ENCODE results near the gene PTCHD1. TPM values are rescaled to one million over a fixed set of nuclear protein-coding genes. Genes with fewer than 3 reads are reported as not detected.

The PTCHD1 gene
- total RNA-seq, 1 donor from 2014 or later: 0.14 TPM

DNA sequence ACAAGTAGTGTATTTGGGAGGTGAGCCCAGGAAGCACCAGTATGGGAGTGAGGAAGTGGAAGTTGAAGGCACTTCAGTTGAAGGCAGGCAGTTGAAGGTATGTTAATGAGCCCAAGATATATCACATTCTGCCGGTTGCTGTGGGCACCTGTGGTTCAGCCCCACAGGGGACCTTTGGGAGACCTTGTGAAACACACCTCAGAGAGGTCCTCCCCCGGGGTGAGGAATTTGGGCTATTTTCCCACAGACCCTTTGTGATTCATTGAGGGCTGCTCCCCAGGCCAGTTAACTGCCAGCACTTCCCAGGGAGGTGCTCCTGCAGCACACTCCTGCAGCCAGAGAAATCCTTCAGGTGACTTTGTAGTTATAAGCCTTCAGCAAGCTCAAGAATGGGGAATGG lies 45.9 kb downstream of the PTCHD1 start:
- DNase-seq (ENCODE audit: low read depth) (no peak), FAIRE-seq (peak; percentile 56)
- no peak overlapping the region for H2AFZ ChIP-seq (ENCODE audit: low read depth, low read length)
- H3K27me3 ChIP-seq (ENCODE audit: insufficient read depth, low read length): no peaks in the 10 kb centered on the region
- H3K4me3 Mint-ChIP-seq (ENCODE audit: unreplicated experiment): no peak overlapping the region
- H3K4me3 ChIP-seq (ENCODE audit: insufficient read depth, low read depth, low read length): no peak overlapping the region
- no peaks in the 10 kb centered on the region for H3K27me3 Mint-ChIP-seq (ENCODE audit: low read depth, unreplicated experiment)
- TF ChIP-seq EZH2 (IDR thresholded peaks at IDR 0.05; ENCODE audit: insufficient read depth, low read length): no peak
- TF ChIP-seq, protein P1, sequence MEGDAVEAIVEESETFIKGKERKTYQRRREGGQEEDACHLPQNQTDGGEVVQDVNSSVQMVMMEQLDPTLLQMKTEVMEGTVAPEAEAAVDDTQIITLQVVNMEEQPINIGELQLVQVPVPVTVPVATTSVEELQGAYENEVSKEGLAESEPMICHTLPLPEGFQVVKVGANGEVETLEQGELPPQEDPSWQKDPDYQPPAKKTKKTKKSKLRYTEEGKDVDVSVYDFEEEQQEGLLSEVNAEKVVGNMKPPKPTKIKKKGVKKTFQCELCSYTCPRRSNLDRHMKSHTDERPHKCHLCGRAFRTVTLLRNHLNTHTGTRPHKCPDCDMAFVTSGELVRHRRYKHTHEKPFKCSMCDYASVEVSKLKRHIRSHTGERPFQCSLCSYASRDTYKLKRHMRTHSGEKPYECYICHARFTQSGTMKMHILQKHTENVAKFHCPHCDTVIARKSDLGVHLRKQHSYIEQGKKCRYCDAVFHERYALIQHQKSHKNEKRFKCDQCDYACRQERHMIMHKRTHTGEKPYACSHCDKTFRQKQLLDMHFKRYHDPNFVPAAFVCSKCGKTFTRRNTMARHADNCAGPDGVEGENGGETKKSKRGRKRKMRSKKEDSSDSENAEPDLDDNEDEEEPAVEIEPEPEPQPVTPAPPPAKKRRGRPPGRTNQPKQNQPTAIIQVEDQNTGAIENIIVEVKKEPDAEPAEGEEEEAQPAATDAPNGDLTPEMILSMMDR (IDR thresholded peaks at IDR 0.05; ENCODE audit: insufficient read depth, low read depth, low read length): no peak
- no peaks in the 10 kb centered on the region for H4K20me1 ChIP-seq (ENCODE audit: insufficient read depth, low read length)
- H3K9me3 Mint-ChIP-seq (ENCODE audit: unreplicated experiment): no peaks in the 10 kb centered on the region
- H3K27ac Mint-ChIP-seq (ENCODE audit: unreplicated experiment): no peak overlapping the region
- H3K9ac ChIP-seq (ENCODE audit: low read length): no peak overlapping the region
- no peaks in the 10 kb centered on the region for H3K4me1 ChIP-seq (ENCODE audit: insufficient read depth, low read length)
- H3K4me2 ChIP-seq (ENCODE audit: low read length): no peak overlapping the region
- no peak overlapping the region for H3K27ac ChIP-seq (ENCODE audit: low read depth, low read length)
- no peaks in the 10 kb centered on the region for H3K36me3 ChIP-seq (ENCODE audit: insufficient read depth, low read length)
- H3K36me3 Mint-ChIP-seq (ENCODE audit: low read depth, unreplicated experiment): no peaks in the 10 kb centered on the region
- no peaks in the 10 kb centered on the region for H3K4me1 Mint-ChIP-seq (ENCODE audit: low read depth, unreplicated experiment)
- no peaks in the 10 kb centered on the region for H3K79me2 ChIP-seq (ENCODE audit: insufficient read depth, low read length)
- H3K9me3 ChIP-seq (ENCODE audit: insufficient read depth, low read depth, low read length): no peaks in the 10 kb centered on the region

DNA sequence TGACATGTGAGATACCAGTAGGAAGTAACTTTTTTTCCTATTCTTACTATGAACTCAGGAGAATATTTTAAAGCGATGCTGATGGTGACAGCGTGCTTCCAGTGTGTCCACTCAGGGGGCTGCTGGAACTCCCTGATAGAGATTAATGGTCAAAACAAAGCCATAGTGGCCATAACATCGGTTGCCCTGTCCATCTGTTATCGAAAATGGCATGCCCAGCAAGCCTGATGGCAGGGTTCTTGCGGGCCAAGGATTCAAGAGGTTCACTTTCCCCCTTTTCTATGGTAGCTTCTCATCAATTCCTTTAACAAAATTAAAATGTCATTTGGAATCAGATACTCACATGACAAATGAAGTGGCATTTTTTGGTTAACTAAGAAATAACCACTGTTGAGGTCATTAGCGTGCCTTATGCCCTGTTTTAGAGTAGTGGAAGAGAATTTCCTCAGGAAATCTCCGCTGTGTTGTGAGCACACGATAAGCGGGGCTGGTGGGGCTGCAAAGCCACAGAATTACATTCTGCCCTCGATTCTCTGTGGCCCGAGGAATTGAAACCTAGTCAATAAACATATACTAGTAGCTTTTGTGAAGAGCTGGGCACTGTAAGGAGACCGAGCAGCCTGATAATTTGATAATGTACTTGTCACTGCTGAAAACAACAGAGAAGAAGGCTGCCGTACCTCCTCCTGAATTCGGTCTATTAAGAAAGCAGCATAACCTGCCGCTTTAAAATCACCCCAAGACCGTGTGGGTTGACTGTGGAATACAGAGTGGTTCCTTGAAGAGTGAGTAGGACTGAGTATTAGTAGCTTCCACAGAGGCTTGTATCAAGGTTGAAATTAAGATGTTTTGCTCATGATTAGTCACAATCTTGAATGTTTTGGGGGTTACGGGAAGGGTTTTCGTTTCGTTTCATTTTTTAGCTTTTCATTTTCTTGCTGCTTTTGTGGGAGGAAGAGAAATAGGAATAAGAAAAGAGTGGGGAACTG lies 46.7 kb downstream of the PTCHD1 start:
- no peak overlapping the region for H3K27ac ChIP-seq (ENCODE audit: low read depth, low read length)
- no peaks in the 10 kb centered on the region for H3K36me3 Mint-ChIP-seq (ENCODE audit: low read depth, unreplicated experiment)
- no peaks in the 10 kb centered on the region for H3K9me3 ChIP-seq (ENCODE audit: insufficient read depth, low read depth, low read length)
- FAIRE-seq (no peak), DNase-seq (ENCODE audit: low read depth) (no peak)
- no peaks in the 10 kb centered on the region for H3K79me2 ChIP-seq (ENCODE audit: insufficient read depth, low read length)
- H3K4me3 Mint-ChIP-seq (ENCODE audit: unreplicated experiment): no peak overlapping the region
- H3K4me1 Mint-ChIP-seq (ENCODE audit: low read depth, unreplicated experiment): no peaks in the 10 kb centered on the region
- H3K27ac Mint-ChIP-seq (ENCODE audit: unreplicated experiment): no peak overlapping the region
- no peaks in the 10 kb centered on the region for H4K20me1 ChIP-seq (ENCODE audit: insufficient read depth, low read length)
- H3K4me2 ChIP-seq (ENCODE audit: low read length): peak overlapping the region; percentile 41
- no peaks in the 10 kb centered on the region for H3K27me3 Mint-ChIP-seq (ENCODE audit: low read depth, unreplicated experiment)
- H2AFZ ChIP-seq (ENCODE audit: low read depth, low read length): no peak overlapping the region
- H3K9ac ChIP-seq (ENCODE audit: low read length): no peak overlapping the region
- H3K27me3 ChIP-seq (ENCODE audit: insufficient read depth, low read length): no peaks in the 10 kb centered on the region
- TF ChIP-seq, protein P1 (IDR thresholded peaks at IDR 0.05; ENCODE audit: insufficient read depth, low read depth, low read length): no peak
- no peak for TF ChIP-seq EZH2 (IDR thresholded peaks at IDR 0.05; ENCODE audit: insufficient read depth, low read length)
- H3K4me1 ChIP-seq (ENCODE audit: insufficient read depth, low read length): no peaks in the 10 kb centered on the region
- no peak overlapping the region for H3K4me3 ChIP-seq (ENCODE audit: insufficient read depth, low read depth, low read length)
- no peaks in the 10 kb centered on the region for H3K36me3 ChIP-seq (ENCODE audit: insufficient read depth, low read length)
- no peaks in the 10 kb centered on the region for H3K9me3 Mint-ChIP-seq (ENCODE audit: unreplicated experiment)

DNA sequence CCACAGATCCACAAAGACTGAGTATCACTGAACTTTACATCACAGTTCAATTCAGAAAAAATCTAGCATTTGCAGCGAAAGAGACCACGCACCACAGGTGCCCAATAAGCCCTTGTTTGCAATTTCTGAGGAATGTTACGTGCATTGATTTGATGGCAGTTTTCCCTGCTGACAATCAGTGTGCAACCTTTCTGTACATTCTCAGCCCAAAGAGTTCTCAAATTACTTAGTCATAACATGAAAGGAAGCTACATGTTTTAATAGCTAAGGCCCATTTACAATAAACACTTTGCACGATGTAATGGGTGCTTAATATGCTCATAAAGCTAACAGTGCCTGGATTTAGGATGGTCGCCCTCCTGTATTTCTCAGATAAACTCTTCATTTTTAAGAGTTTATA lies 47.9 kb downstream of the PTCHD1 start:
- Mint-ChIP-seq H3K4me3 (ENCODE audit: unreplicated experiment) (no peak overlapping the region), H3K9me3 (ENCODE audit: unreplicated experiment) (no peaks in the 10 kb centered on the region), H3K4me1 (ENCODE audit: low read depth, unreplicated experiment) (peaks cover 2% of the 10 kb centered on the region), H3K27ac (ENCODE audit: unreplicated experiment) (no peak overlapping the region), H3K27me3 (ENCODE audit: low read depth, unreplicated experiment) (no peaks in the 10 kb centered on the region), H3K36me3 (ENCODE audit: low read depth, unreplicated experiment) (no peaks in the 10 kb centered on the region)
- Histone ChIP-seq H3K9me3 (ENCODE audit: insufficient read depth, low read depth, low read length) (no peaks in the 10 kb centered on the region), H3K9ac (ENCODE audit: low read length) (no peak overlapping the region), H2AFZ (ENCODE audit: low read depth, low read length) (no peak overlapping the region), H3K36me3 (ENCODE audit: insufficient read depth, low read length) (no peaks in the 10 kb centered on the region), H3K4me3 (ENCODE audit: insufficient read depth, low read depth, low read length) (no peak overlapping the region), H4K20me1 (ENCODE audit: insufficient read depth, low read length) (no peaks in the 10 kb centered on the region), H3K27ac (ENCODE audit: low read depth, low read length) (no peak overlapping the region), H3K27me3 (ENCODE audit: insufficient read depth, low read length) (no peaks in the 10 kb centered on the region), H3K4me2 (ENCODE audit: low read length) (no peak overlapping the region), H3K4me1 (ENCODE audit: insufficient read depth, low read length) (no peaks in the 10 kb centered on the region), H3K79me2 (ENCODE audit: insufficient read depth, low read length) (no peaks in the 10 kb centered on the region)
- TF ChIP-seq EZH2 (IDR thresholded peaks at IDR 0.05; ENCODE audit: insufficient read depth, low read length): no peak
- TF ChIP-seq, protein P1 (IDR thresholded peaks at IDR 0.05; ENCODE audit: insufficient read depth, low read depth, low read length): no peak
- FAIRE-seq (no peak), DNase-seq (ENCODE audit: low read depth) (no peak)

Measured in astrocyte (in vitro differentiated cells and primary cell).